ENCODE measurements around the gene IQCE. TPM values are rescaled to one million over a fixed set of nuclear protein-coding genes. Genes with fewer than 3 reads are reported as not detected.

Gene IQCE
- total and polyA plus RNA-seq, 2 donors (not counting 1 experiment from before 2014, with no cell fraction given), result 3.5 to 9.5 TPM

DNA sequence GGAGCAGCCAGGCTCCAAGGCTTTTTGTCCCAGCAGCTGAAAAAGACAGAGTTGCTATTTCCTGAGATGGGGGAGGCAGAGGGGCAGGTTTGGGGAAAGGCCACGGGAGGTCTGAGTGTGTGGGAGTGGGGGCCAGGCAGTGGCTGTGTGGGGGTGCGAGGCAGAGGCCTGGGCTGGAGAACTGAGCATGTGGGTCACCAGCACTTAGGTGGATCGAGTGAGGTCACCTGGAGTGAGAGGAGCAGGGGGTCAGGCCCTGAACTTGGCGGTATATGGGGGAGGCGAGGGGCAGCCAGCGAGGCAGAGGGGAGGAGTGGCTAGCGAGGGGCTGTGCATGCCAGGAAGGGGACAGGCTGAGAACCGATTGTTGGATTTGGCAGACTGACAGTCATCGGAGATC is 28.4 kb downstream of the IQCE start:
- TF ChIP-seq, protein P1, sequence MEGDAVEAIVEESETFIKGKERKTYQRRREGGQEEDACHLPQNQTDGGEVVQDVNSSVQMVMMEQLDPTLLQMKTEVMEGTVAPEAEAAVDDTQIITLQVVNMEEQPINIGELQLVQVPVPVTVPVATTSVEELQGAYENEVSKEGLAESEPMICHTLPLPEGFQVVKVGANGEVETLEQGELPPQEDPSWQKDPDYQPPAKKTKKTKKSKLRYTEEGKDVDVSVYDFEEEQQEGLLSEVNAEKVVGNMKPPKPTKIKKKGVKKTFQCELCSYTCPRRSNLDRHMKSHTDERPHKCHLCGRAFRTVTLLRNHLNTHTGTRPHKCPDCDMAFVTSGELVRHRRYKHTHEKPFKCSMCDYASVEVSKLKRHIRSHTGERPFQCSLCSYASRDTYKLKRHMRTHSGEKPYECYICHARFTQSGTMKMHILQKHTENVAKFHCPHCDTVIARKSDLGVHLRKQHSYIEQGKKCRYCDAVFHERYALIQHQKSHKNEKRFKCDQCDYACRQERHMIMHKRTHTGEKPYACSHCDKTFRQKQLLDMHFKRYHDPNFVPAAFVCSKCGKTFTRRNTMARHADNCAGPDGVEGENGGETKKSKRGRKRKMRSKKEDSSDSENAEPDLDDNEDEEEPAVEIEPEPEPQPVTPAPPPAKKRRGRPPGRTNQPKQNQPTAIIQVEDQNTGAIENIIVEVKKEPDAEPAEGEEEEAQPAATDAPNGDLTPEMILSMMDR (IDR thresholded peaks at IDR 0.05), result no peak
- TF ChIP-seq EZH2 (IDR thresholded peaks at IDR 0.05; ENCODE audit: borderline replicate concordance, insufficient read depth, low read depth, low read length, poor library complexity, severe bottlenecking), result no peak
- Histone ChIP-seq H3K9ac (ENCODE audit: low read length) (no peak overlapping the region), H3K4me2 (replicated peaks; ENCODE audit: low read depth, low read length, poor library complexity, severe bottlenecking) (no peak overlapping the region), H3K9me3 (ENCODE audit: control extremely low read depth in 1 of 3, control insufficient read depth in 2 of 3, insufficient read depth in 1 of 3, low read length in 2 of 3) (no peaks in the 10 kb centered on the region), H3K36me3 (replicated peaks in 1 of 2; ENCODE audit: control extremely low read depth in 1 of 2, control insufficient read depth in 1 of 2, extremely low read depth in 1 of 2, insufficient read depth in 2 of 2, low read length in 1 of 2) (peaks cover 1 to 2% of the 10 kb centered on the region in 2 experiments), H4K20me1 (ENCODE audit: control insufficient read depth, insufficient read depth, low read length, poor library complexity, severe bottlenecking) (no peaks in the 10 kb centered on the region), H3K4me3 (ENCODE audit: control extremely low read depth in 1 of 5, extremely low read depth in 1 of 5, insufficient read depth in 1 of 5, low read depth in 2 of 5, low read length in 4 of 5) (no peak overlapping the region), H3K79me2 (ENCODE audit: control insufficient read depth, insufficient read depth, low read length) (no peaks in the 10 kb centered on the region), H3K4me1 (ENCODE audit: control insufficient read depth in 2 of 2, insufficient read depth in 2 of 2, low read length in 2 of 2) (no peaks in the 10 kb centered on the region), H3K27ac (ENCODE audit: low read length in 2 of 2) (no peak overlapping the region), H2AFZ (ENCODE audit: insufficient read depth, low read depth, low read length, poor library complexity, severe bottlenecking) (no peak overlapping the region), H3K27me3 (replicated peaks in 1 of 4; ENCODE audit: control extremely low read depth in 1 of 4, control insufficient read depth in 3 of 4, insufficient read depth in 4 of 4, low read length in 3 of 4) (no peaks in the 10 kb centered on the region)
- H3K4me1 Mint-ChIP-seq, result no peaks in the 10 kb centered on the region
- ChIA-PET POLR2A (no interaction called here), CTCF (no interaction called here)
- no peak overlapping the region for H3K4me3 Mint-ChIP-seq
- DNase-seq (no peak), ATAC-seq (ENCODE audit: low read depth) (no peak)
- no peaks in the 10 kb centered on the region for H3K9me3 Mint-ChIP-seq (ENCODE audit: insufficient read depth)
- H3K27ac Mint-ChIP-seq, result no peak overlapping the region
- H3K27me3 Mint-ChIP-seq, result no peaks in the 10 kb centered on the region
- 95% methylated on average over 9 of the region's 9 CpGs for WGBS (ENCODE audit: insufficient coverage)
- intact Hi-C loops (cut with micrococcal nuclease), result no loop called here

DNA sequence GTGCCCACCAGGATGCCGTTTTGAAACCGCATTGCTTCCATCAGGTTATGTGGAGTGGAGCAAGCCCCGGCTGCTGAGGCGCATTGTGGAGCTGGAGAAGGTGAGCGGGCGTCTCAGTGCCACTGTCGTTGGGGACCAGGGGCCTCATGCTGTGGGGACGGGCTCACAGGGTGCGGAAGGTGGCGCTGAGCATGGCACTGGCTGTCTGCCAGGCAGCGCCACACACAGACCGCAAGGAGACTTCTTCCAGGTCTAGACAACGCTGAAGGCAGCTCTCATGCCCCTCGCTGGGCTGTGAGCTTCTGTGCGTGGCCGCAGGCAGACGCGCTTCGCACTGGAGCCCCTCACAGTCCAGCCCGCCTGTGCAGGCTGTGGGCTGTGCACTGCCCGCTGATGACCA is 29.0 kb downstream of the IQCE start:
- ChIA-PET POLR2A (no interaction called here), CTCF (no interaction called here)
- no peaks in the 10 kb centered on the region for H3K79me2 ChIP-seq (ENCODE audit: control insufficient read depth, insufficient read depth, low read length)
- intact Hi-C loops (cut with micrococcal nuclease), result no loop called here
- no peak overlapping the region for H3K4me3 ChIP-seq (ENCODE audit: control extremely low read depth in 1 of 5, extremely low read depth in 1 of 5, insufficient read depth in 1 of 5, low read depth in 2 of 5, low read length in 4 of 5)
- 97% methylated on average over 21 of the region's 21 CpGs for WGBS (ENCODE audit: insufficient coverage)
- no peak overlapping the region for H3K27ac ChIP-seq (ENCODE audit: low read length in 2 of 2)
- no peak for ATAC-seq (ENCODE audit: low read depth)
- Mint-ChIP-seq H3K27ac (no peak overlapping the region), H3K4me1 (no peaks in the 10 kb centered on the region), H3K4me3 (no peak overlapping the region), H3K27me3 (no peaks in the 10 kb centered on the region), H3K9me3 (ENCODE audit: insufficient read depth) (no peaks in the 10 kb centered on the region)
- no peaks in the 10 kb centered on the region for H4K20me1 ChIP-seq (ENCODE audit: control insufficient read depth, insufficient read depth, low read length, poor library complexity, severe bottlenecking)
- DNase-seq, result no peak
- H3K27me3 ChIP-seq (replicated peaks in 1 of 4; ENCODE audit: control extremely low read depth in 1 of 4, control insufficient read depth in 3 of 4, insufficient read depth in 4 of 4, low read length in 3 of 4), result no peaks in the 10 kb centered on the region
- no peak overlapping the region for H2AFZ ChIP-seq (ENCODE audit: insufficient read depth, low read depth, low read length, poor library complexity, severe bottlenecking)
- H3K9me3 ChIP-seq (ENCODE audit: control extremely low read depth in 1 of 3, control insufficient read depth in 2 of 3, insufficient read depth in 1 of 3, low read length in 2 of 3), result no peaks in the 10 kb centered on the region
- H3K36me3 ChIP-seq (replicated peaks in 1 of 2; ENCODE audit: control extremely low read depth in 1 of 2, control insufficient read depth in 1 of 2, extremely low read depth in 1 of 2, insufficient read depth in 2 of 2, low read length in 1 of 2), result peaks cover 1 to 2% of the 10 kb centered on the region in 2 experiments
- no peak overlapping the region for H3K9ac ChIP-seq (ENCODE audit: low read length)
- H3K4me2 ChIP-seq (replicated peaks; ENCODE audit: low read depth, low read length, poor library complexity, severe bottlenecking), result no peak overlapping the region
- TF ChIP-seq EZH2 (IDR thresholded peaks at IDR 0.05; ENCODE audit: borderline replicate concordance, insufficient read depth, low read depth, low read length, poor library complexity, severe bottlenecking), result no peak
- TF ChIP-seq, protein P1 (IDR thresholded peaks at IDR 0.05), result no peak
- no peaks in the 10 kb centered on the region for H3K4me1 ChIP-seq (ENCODE audit: control insufficient read depth in 2 of 2, insufficient read depth in 2 of 2, low read length in 2 of 2)
